ENCODE results near the gene RABGAP1L.
"Not testable (repeated sequence)": the region's sequence is repeated elsewhere in the genome, so short reads cannot be mapped to it uniquely, and the experiment has no call there.

Gene RABGAP1L

GRCh38 chr1:174497478-174497877 lies 338.2 kb downstream of the RABGAP1L start:
- Histone ChIP-seq H3K4me1 (no peaks in the 10 kb centered on the region), H3K4me3 (no peak overlapping the region), H3K9me3 (no peaks in the 10 kb centered on the region), H3K36me3 (no peaks in the 10 kb centered on the region), H3K27ac (no peak overlapping the region), H4K20me1 (no peaks in the 10 kb centered on the region), H3K27me3 (no peaks in the 10 kb centered on the region), H3K4me2 (no peak overlapping the region), H3K9ac (no peak overlapping the region)
- no peak for TF ChIP-seq Cebpa-rat (IDR thresholded peaks at IDR 0.05)

GRCh38 chr1:174516755-174517154 lies 357.4 kb downstream of the RABGAP1L start:
- not testable (repeated sequence) for H3K36me3 ChIP-seq, H3K4me2 ChIP-seq, H3K9ac ChIP-seq, H4K20me1 ChIP-seq, H3K4me1 ChIP-seq, H3K27me3 ChIP-seq, H3K27ac ChIP-seq, H3K4me3 ChIP-seq, H3K9me3 ChIP-seq

GRCh38 chr1:174519844-174520243 lies 360.5 kb downstream of the RABGAP1L start:
- Histone ChIP-seq H3K4me2 (no peak overlapping the region), H4K20me1 (no peaks in the 10 kb centered on the region), H3K4me3 (no peak overlapping the region), H3K4me1 (no peaks in the 10 kb centered on the region), H3K9ac (no peak overlapping the region), H3K9me3 (0 out of 2 replicates have a peak, but pooled peaks cover 5% of the 10 kb centered on the region), H3K27me3 (no peaks in the 10 kb centered on the region), H3K27ac (no peak overlapping the region), H3K36me3 (no peaks in the 10 kb centered on the region)
- TF ChIP-seq Cebpa-rat (IDR thresholded peaks at IDR 0.05) = no peak

GRCh38 chr1:174531751-174532150 lies 372.4 kb downstream of the RABGAP1L start:
- Histone ChIP-seq H3K4me1 (no peaks in the 10 kb centered on the region), H3K4me2 (no peak overlapping the region), H3K9ac (no peak overlapping the region), H3K36me3 (no peaks in the 10 kb centered on the region), H3K27ac (no peak overlapping the region), H3K9me3 (peaks cover 27% of the 10 kb centered on the region), H3K4me3 (no peak overlapping the region), H3K27me3 (no peaks in the 10 kb centered on the region), H4K20me1 (no peaks in the 10 kb centered on the region)
- TF ChIP-seq Cebpa-rat (IDR thresholded peaks at IDR 0.05) = no peak

- Histone ChIP-seq H3K36me3 (no peaks in the 10 kb centered on the region), H3K4me3 (no peak overlapping the region), H4K20me1 (no peaks in the 10 kb centered on the region), H3K9me3 (peaks cover 25% of the 10 kb centered on the region), H3K27ac (no peak overlapping the region), H3K9ac (no peak overlapping the region), H3K4me2 (no peak overlapping the region), H3K27me3 (no peaks in the 10 kb centered on the region), H3K4me1 (no peaks in the 10 kb centered on the region)
- TF ChIP-seq Cebpa-rat (IDR thresholded peaks at IDR 0.05) = no peak
Measured at GRCh38 chr1:174534789-174535188, 375.5 kb downstream of the RABGAP1L start.

- Histone ChIP-seq H3K27me3 (no peaks in the 10 kb centered on the region), H4K20me1 (no peaks in the 10 kb centered on the region), H3K27ac (no peak overlapping the region), H3K9me3 (peaks cover 24% of the 10 kb centered on the region), H3K4me3 (no peak overlapping the region), H3K4me2 (no peak overlapping the region), H3K36me3 (no peaks in the 10 kb centered on the region), H3K9ac (no peak overlapping the region), H3K4me1 (no peaks in the 10 kb centered on the region)
- TF ChIP-seq Cebpa-rat (IDR thresholded peaks at IDR 0.05) = no peak
Measured at GRCh38 chr1:174535207-174535606, 375.9 kb downstream of the RABGAP1L start.

- not testable (repeated sequence) for H4K20me1 ChIP-seq, H3K27ac ChIP-seq, H3K4me1 ChIP-seq, H3K27me3 ChIP-seq, H3K36me3 ChIP-seq, H3K4me2 ChIP-seq, H3K4me3 ChIP-seq, H3K9ac ChIP-seq
- peaks cover 11% of the 10 kb centered on the region; the same call in 1 of the 2 replicates for H3K9me3 ChIP-seq
Measured at GRCh38 chr1:174543421-174543820, 384.1 kb downstream of the RABGAP1L start.

GRCh38 chr1:174550296-174550695 lies 391.0 kb downstream of the RABGAP1L start:
- no peak for TF ChIP-seq Cebpa-rat (IDR thresholded peaks at IDR 0.05)
- H3K9ac ChIP-seq = no peak overlapping the region

GRCh38 chr1:174556392-174556791 lies 397.1 kb downstream of the RABGAP1L start:
- TF ChIP-seq Cebpa-rat (IDR thresholded peaks at IDR 0.05) = no peak

More at GRCh38 chr1:174550296-174550695, 391.0 kb downstream of the RABGAP1L start:
- no peaks in the 10 kb centered on the region for H3K27me3 ChIP-seq
- no peak overlapping the region for H3K27ac ChIP-seq
- peaks cover 8% of the 10 kb centered on the region for H3K9me3 ChIP-seq
- H3K4me3 ChIP-seq = no peak overlapping the region
- no peaks in the 10 kb centered on the region for H4K20me1 ChIP-seq
- peaks cover 3% of the 10 kb centered on the region; the same call in 1 of the 2 replicates for H3K36me3 ChIP-seq
- H3K4me2 ChIP-seq = no peak overlapping the region
- peaks cover 8% of the 10 kb centered on the region; the same call in 1 of the 2 replicates for H3K4me1 ChIP-seq

GRCh38 chr1:174568551-174568950 lies 409.2 kb downstream of the RABGAP1L start:
- Histone ChIP-seq H3K4me3 (no peak overlapping the region), H3K4me2 (no peak overlapping the region), H3K27me3 (no peaks in the 10 kb centered on the region), H3K27ac (no peak overlapping the region), H3K4me1 (no peaks in the 10 kb centered on the region), H4K20me1 (no peaks in the 10 kb centered on the region), H3K9me3 (no peaks in the 10 kb centered on the region), H3K36me3 (no peaks in the 10 kb centered on the region), H3K9ac (no peak overlapping the region)
- no peak for TF ChIP-seq Cebpa-rat (IDR thresholded peaks at IDR 0.05)

More at GRCh38 chr1:174556392-174556791, 397.1 kb downstream of the RABGAP1L start:
- Histone ChIP-seq H4K20me1 (no peaks in the 10 kb centered on the region), H3K27me3 (no peaks in the 10 kb centered on the region), H3K4me2 (no peak overlapping the region), H3K4me3 (no peak overlapping the region), H3K9me3 (peaks cover 8% of the 10 kb centered on the region), H3K36me3 (no peaks in the 10 kb centered on the region), H3K9ac (no peak overlapping the region), H3K4me1 (peaks cover 3% of the 10 kb centered on the region; the same call in 1 of the 2 replicates), H3K27ac (no peak overlapping the region)

GRCh38 chr1:174569240-174569639 lies 409.9 kb downstream of the RABGAP1L start:
- no peak overlapping the region for H3K4me2 ChIP-seq
- no peak overlapping the region for H3K27ac ChIP-seq
- no peaks in the 10 kb centered on the region for H3K36me3 ChIP-seq

More at GRCh38 chr1:174569240-174569639, 409.9 kb downstream of the RABGAP1L start:
- Histone ChIP-seq H3K4me3 (no peak overlapping the region), H3K27me3 (no peaks in the 10 kb centered on the region), H3K4me1 (no peaks in the 10 kb centered on the region), H3K9ac (no peak overlapping the region), H4K20me1 (no peaks in the 10 kb centered on the region), H3K9me3 (no peaks in the 10 kb centered on the region)
- TF ChIP-seq Cebpa-rat (IDR thresholded peaks at IDR 0.05) = no peak
